ENCODE results near the gene ISX.
"Not testable (repeated sequence)": the region's sequence is repeated elsewhere in the genome, so short reads cannot be mapped to it uniquely, and the experiment has no call there.

The ISX gene

GRCh38 chr22:35065796-35066218, at the start of gene ISX:
ISX (plus strand) TSS chr22:35066158; CDS start chr22:35067088, 930 bp downstream.
- no peak for DNase-seq

DNA sequence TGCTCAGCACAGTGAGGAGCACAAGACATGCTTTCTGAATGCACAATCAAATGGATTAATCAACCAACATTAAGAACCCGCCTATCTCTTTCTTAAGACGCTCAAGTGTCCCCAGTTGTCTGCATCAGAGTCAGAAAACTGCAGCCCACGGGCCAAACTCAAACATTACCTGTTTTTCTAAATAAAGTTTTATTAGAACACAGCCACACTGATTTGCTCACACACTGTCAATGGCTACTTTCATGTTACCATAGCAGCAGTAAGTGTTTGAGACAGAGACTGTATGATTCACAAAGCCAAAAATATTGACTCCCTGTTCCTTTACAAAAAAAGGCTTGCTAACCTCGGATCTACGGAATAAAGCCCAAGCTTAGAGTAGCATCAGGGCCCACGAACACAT, 49.0 kb upstream of the ISX start:
- DNase-seq: no peak

DNA sequence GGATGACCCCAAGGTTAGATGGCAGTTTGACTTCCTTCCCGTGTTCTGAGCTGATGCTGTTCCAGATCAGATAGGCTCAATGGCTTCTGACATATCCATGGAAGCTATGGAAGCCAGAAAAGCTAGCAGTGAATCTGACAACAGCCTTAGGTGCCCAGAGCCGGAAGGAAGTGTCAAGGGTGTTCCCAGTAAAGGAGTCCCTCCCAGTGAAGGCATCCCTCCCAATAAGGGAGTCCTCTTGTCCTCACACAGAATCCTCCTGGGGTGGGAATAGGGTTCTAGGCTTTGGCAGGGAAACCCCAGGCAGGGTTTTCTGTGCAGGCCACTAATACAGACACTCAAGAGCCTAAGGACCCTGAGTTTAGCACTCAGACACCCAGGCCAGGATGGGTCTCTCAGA, 47.0 kb upstream of the ISX start:
- no peak for DNase-seq

DNA sequence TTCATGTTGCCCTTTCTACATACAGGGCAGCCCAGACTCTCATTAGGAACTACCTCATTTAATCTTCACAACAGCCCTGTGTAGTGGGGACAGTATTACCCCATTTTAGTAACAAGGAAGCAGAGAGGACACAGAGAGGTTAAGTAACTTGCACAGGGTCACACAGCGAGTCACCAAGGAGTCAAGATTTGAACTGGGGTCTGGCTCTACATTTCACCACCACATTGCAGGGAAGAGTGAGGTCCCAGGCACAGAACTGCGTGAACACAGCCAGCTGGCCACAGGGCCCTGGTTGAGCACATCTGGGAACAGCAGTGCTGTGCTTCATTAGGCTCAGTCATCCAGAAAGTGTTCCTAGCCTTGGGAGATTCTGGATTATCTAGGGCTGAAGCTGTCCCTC, 45.4 kb upstream of the ISX start:
- DNase-seq: no peak

DNA sequence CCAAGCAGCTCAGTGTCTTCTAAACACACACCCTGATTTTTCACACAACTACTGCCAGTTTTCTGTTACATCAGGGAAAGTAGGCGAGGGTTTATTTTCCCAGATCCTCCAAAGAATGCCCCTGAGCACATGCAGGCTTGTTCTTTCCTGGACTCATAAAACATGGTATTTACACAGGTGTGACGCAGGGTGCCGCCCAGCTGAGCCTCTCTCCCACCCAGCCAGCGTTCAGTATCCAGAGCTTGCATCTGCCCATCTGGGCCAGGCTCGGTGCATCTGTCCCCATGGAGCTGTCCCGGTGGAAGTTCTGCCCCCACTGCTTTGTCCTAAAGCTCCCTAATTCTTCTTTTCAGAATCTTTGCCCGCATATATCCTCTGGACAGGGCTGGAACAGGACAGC, 44.8 kb upstream of the ISX start:
- DNase-seq: no peak

DNA sequence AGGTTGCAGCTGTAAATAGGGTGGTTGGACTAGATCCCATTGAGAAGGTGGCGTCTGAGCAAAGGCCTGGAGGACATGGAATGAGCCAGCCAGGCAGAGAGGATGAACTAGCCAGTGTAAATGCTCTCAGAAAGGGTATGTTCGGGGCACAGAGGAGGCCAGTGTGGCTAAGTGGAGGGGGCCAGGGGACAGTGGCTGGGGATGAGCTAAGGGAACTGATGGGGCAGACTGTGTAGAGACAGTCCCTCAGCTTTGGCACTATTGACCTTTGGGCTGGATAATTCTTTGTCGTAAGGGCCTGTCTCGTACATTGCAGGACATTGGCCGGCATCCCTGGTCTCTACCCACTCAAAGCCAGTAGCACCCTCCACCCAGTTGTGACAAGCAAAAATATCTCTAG, 43.7 kb upstream of the ISX start:
- no peak for DNase-seq

DNA sequence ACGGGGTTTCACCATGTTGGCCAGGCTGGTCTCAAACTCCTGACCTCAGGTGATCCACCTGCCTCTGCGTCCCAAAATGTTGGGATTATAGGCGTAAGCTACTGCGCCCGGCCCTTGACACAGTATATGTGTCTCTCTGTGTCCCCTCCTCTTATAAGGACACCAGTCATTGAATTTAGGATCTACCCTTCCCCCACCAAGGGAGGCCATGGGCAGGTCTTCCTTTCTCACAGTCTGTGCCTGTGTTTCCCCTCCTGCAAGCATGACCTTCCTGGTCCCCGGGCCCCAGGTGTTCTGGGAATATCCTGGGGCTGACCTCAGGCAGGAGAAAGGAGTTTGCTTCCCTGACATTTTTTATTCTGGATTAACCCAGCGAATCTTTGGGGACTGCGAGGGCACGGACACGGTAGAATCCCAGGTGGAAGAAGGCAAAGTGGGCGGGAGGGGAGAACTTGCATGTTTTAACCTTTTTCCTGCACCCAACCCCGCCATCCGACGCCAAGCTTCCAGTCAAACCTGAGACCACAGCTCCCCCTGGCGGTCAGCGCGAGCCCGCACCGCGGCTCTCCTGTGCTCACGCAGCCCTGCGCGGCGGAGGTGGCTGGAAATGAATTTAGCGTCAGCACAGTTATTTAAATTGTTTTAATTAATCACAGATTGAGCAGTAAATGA, 42.1 kb upstream of the ISX start:
- peak; percentile 77 for DNase-seq

DNA sequence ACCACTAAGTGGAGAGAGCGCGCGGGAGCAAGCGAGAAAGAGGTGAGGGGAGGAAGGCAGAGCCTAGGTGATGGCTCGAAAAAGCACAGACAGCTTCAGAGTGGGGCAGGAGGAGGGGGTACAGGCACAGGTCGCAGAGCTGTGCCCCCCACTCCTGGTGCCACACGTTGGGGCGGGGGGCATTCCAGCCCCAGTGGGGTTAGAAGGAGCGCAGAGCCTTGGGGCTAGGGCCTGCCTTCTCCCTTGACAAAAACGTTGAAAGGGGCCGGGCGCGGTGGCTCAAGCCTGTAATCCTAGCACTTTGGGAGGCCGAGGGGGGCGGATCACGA, 41.6 kb upstream of the ISX start:
- DNase-seq: no peak

- not testable (repeated sequence) for DNase-seq
Measured at GRCh38 chr22:35030112-35030511, 35.8 kb upstream of the ISX start.

GRCh38 chr22:35032571-35032970, 33.4 kb upstream of the ISX start:
- no peak for DNase-seq

DNA sequence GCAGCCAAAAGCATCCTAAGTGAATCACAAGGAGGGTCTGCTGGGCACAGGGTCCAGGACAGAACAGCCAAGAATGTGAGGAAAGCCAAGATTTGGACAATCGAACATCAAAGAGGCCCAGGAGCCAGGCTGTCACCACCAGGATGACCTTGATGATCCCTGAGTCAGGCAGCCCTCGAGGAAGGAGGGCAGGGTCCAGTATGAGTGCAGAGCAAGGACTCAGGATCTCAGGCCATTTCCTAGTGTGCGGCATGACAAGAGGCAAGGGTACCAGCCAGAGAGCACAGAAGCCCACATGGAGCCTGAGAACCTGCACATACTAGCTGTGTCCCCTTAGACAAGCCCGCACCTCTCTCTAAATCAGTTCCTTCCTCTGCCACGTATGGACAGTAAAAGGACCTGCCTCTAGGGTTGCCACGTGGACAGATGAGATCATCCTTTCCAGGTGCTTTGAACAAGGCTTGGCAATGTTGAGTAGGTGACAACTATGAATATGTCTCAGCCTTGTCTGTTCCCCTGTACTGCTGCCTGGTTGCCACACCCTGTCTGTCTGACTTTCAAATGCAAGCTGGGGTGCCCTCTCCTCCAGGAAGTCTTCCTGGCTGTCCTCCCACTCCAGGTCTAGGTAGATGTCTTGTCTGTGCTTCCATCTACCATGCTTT, 32.2 kb upstream of the ISX start:
- no peak for DNase-seq

DNA sequence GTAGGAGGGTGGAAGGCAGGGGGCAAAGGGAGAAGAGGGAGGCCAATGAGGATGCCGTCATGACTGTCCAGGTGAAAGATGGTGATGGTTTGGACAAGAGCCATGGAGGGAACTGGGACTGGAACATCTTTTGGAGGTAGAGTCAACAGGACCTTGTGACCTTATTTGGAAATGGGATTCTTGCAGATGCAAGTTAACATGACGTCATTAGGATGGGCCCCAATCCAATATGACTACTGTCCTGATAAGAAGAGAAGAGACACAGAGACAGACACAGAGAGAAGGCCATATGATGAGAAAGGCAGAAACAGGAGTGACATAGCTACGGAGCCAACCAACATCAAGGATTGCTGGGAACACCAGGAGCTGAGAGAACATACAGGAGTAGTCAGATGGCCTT, 31.0 kb upstream of the ISX start:
- no peak for DNase-seq

GRCh38 chr22:35037089-35037488, 28.9 kb upstream of the ISX start:
- no peak for DNase-seq

DNA sequence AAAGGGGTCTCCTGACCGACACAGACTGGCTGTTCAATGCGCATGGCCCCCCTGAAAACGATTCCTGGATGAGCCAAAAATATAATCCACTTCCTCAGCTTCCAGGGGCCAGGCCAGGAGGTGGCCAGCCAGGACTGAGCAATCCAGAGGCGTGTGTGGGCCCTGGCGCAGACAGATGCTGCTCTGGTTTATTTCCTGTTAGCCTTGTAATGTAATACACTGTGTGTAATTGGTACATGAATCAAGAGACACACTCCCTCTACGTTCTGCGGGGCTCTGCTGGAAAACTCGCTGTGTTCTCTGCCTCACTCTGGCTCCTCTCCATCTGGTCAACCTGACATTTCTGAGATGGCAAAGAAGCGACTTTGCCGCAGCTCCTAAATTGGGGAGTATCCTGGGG, 26.3 kb upstream of the ISX start:
- no peak for DNase-seq

GRCh38 chr22:35043252-35043933, 22.6 kb upstream of the ISX start:
- no peak for DNase-seq

DNA sequence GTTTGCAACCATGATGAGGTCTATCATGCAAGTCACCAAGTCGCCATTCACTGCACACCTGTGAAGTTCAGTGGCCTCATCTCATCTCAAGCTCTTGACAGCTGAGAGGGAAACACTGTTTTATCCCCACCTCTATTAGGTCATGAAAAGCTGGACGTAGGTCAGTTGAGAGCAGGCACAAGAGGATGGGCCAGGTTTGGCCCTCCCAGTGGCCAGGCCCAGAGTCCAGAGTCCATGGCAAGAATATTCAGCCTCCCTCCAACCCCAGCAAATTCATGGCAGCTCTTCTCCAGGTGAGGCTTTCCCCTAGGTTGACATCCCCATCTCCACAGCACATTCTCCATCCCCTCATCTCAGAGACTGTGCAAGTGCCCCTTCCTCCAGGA, 22.0 kb upstream of the ISX start:
- DNase-seq: no peak

- no peak for DNase-seq
Measured at GRCh38 chr22:35044607-35045390, 21.2 kb upstream of the ISX start.

- DNase-seq: no peak
Measured at GRCh38 chr22:35045451-35045850, 20.5 kb upstream of the ISX start.

- DNase-seq: no peak
Measured at GRCh38 chr22:35046744-35047462, 19.1 kb upstream of the ISX start.

DNA sequence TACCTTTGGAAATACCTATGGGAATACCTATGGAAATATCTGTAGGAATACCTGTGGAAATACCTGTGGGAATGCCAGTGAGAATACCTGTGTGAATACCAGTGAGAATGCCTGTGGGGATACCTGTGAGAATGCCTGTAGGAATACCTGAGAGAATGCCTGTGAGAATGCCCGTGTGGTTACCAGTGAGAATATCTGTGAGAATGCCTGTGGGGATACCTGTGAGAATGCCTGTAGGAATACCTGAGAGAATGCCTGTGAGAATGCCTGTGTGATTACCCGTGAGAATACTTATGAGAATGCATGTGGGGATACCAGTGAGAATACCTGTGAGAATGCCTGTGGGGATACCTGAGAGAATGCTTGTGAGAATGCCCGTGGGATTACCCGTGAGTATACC, 15.9 kb upstream of the ISX start:
- not testable (repeated sequence) for DNase-seq

DNA sequence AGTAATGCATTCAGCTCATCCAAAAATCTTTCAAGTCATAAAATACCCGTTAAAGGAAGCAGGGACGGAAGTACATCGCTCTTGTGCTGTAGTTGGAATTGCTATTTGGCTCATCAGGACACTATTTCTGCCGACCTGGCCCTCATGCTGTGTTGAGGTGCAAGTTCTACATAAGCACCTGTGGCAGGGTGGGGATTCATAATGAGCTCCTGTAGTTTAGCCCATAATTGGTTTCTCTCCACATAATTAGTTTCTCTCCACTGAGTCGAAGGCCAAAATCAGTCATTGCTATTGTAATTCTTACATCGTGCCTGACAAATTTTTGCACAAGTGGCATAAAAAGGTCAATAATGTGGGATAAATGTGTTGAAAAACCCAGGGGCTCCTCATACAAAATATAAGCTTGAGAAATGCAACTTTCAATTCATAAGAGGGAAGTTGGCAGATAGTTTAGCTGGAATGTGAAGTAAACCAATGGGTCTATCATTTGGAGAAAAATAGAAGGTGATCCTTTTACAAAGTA, 14.9 kb upstream of the ISX start:
- DNase-seq: no peak

- DNase-seq: peak; percentile 62
Measured at GRCh38 chr22:35051791-35052190, 14.2 kb upstream of the ISX start.

Measured in activated CD4-positive, alpha-beta T cell treated with anti-CD3 and anti-CD28 coated beads, Interleukin-10, Interleukin-2, amounts not matched to agents 100 ng/mL and 50 ng/mL, durations not matched to agents 16 hours and 8 hours (primary cell).